Thymus (tissue), 11 donors: ENCODE results near the gene CFAP99. TPM values are rescaled to one million over a fixed set of nuclear protein-coding genes. Genes with fewer than 3 reads are reported as not detected.
"Not testable (repeated sequence)": the region's sequence is repeated elsewhere in the genome, so short reads cannot be mapped to it uniquely, and the experiment has no call there.

Experiments used
- DNase-seq, 9 donors: peaks; one replicate each; pipeline ENCODE4 v3.0.0-alpha.2; 2013; ENCODE audit warnings: low spot score in 9 of 9, low read depth in 6 of 9, missing footprints in 1 of 9
- H3K27ac ChIP-seq, 2 donors: one replicate each; pipeline ENCODE4 v1.5.1; 2013; ENCODE audit warnings: control low read depth in 1 of 2, low read depth in 1 of 2, low read length in 1 of 2, mild to moderate bottlenecking in 1 of 2, moderate library complexity in 1 of 2
- H3K27me3 ChIP-seq, 2 donors: one replicate each; pipeline ENCODE4 v1.5.1; 2013; ENCODE audit warnings: low read length in 1 of 2; ENCODE audit not compliant: control insufficient read depth in 2 of 2, insufficient read depth in 1 of 2
- H3K36me3 ChIP-seq, 2 donors: one replicate each; pipeline ENCODE4 v1.5.1; 2013; ENCODE audit warnings: low read length in 1 of 2, mild to moderate bottlenecking in 1 of 2, moderate library complexity in 1 of 2; ENCODE audit not compliant: control insufficient read depth in 2 of 2, insufficient read depth in 2 of 2
- H3K4me1 ChIP-seq, 2 donors: one replicate each; pipeline ENCODE4 v1.5.1; 2013; ENCODE audit warnings: low read length in 2 of 2; ENCODE audit not compliant: control insufficient read depth in 2 of 2, insufficient read depth in 2 of 2
- H3K4me3 ChIP-seq, 2 donors: one replicate each; pipeline ENCODE4 v1.5.1; 2013; ENCODE audit warnings: low read length in 2 of 2, control low read depth in 1 of 2, mild to moderate bottlenecking in 1 of 2
- H3K9me3 ChIP-seq, 2 donors: one replicate each; pipeline ENCODE4 v1.5.1; 2013; ENCODE audit warnings: low read length in 1 of 2, mild to moderate bottlenecking in 1 of 2; ENCODE audit not compliant: control insufficient read depth in 2 of 2, insufficient read depth in 1 of 2
- WGBS: extraction: QIAGEN DNeasy Blood & Tissue Kit; methylation state at CpG from one replicate; pipeline ENCODE4 v1.1.7; 2013; 5-methylcytosine and 5-hydroxymethylcytosine counted together
- polyA plus RNA-seq: library from polyadenylated mRNA; stranded (reverse); fragments of 200-250 nt; gene quantifications from one replicate; pipeline ENCODE4 v1.2.3, GENCODE V29; 2013
- total RNA-seq: library from RNA; stranded (reverse); fragments of 120-200 nt; gene quantifications from one replicate; pipeline ENCODE4 v1.2.4, GENCODE V29; 2013
- donor health status: healthy.

CFAP99 gene
- total and polyA plus RNA-seq, 2 donors, result 0.18 to 0.19 TPM

DNA sequence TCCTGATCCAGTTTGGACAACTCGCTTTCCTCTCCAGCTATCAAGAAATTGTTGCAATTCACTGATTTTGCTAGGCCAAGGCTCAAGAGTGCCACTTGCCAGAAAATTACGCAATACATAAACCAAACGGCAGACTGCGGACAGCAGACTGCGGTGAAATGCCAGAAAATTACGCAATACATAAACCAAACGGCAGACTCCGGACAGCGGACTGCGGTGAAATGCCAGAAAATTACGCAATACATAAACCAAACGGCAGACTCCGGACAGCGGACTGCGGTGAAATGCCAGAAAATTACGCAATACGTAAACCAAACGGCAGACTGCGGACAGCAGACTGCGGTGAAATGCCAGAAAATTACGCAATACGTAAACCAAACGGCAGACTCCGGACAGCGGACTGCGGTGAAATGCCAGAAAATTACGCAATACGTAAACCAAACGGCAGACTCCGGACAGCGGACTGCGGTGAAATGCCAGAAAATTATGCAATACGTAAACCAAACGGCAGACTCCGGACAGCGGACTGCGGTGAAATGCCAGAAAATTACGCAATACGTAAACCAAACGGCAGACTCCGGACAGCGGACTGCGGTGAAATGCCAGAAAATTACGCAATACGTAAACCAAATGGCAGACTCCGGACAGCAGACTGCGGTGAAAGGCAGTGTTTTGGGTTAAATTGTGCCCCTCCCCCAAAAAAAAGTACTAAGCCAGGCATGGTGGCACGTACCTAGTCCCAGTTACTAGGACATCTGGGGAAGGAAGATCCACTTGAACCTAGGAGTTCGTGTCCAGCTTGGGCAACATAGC, 11.4 kb downstream of the CFAP99 start:
- not testable (repeated sequence) for H3K27ac ChIP-seq, H3K4me3 ChIP-seq, H3K36me3 ChIP-seq, H3K4me1 ChIP-seq, H3K9me3 ChIP-seq, DNase-seq
- H3K27me3 ChIP-seq, result peaks cover 2 to 16% of the 10 kb centered on the region in 2 donors
- WGBS, result 94% methylated on average over 29 of the region's 49 CpGs

DNA sequence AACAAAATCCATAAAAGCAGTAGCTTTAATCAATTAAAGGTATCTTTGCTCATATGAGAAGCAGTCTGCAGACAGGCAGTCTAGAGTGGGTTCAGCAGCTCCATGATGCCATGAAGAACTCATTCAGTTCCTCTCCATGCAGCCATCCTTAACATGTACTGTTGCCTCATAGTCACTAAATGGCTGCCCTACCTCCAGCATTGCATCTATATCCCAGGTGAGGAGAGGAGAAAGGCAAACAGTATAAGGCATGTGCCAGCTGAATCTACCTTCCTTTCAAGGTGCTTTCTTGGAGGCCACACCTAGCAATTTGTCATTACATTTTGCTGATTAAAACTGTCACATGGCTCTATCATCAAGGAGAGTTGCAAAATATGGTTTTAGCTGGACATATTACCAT, 13.2 kb downstream of the CFAP99 start:
- H3K4me1 ChIP-seq, result no peaks in the 10 kb centered on the region
- DNase-seq, result no peak
- peaks cover 0 to 3% of the 10 kb centered on the region in 2 donors for H3K9me3 ChIP-seq
- peaks cover 2 to 23% of the 10 kb centered on the region in 2 donors for H3K27me3 ChIP-seq
- H3K4me3 ChIP-seq, result no peak overlapping the region
- no peak overlapping the region for H3K27ac ChIP-seq
- no peaks in the 10 kb centered on the region for H3K36me3 ChIP-seq

DNA sequence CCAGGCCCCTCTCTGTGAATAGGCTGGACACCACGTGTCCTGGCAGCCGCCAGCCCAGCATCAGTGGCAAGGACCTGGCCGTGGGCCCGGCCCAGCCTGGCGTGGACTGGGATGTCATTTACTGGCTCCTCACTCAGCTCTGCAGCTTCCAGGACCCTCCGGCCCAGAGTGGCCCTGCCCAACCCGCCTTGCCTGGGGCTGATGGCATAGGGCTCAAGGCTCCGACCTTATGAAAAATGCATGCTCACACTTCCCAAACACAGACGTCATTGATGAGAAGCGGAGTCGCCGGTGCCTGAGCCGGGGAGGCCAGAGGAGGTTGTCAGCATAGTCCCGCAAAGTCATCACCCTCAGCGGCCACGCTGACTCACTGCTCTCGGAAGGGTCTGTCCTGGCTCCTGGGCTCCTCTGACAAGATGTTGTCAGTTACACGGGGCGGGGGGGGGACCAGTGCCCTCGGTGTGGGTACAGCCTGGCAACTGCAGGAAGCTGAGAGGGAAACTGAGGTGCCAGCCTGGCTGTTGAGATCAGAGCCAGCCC, 14.3 kb downstream of the CFAP99 start:
- DNase-seq, result no peak
- no peaks in the 10 kb centered on the region for H3K9me3 ChIP-seq
- 90% methylated on average over 20 of the region's 20 CpGs for WGBS
- H3K36me3 ChIP-seq, result no peaks in the 10 kb centered on the region
- H3K27me3 ChIP-seq, result peaks cover 2 to 20% of the 10 kb centered on the region in 2 donors
- H3K4me1 ChIP-seq, result no peaks in the 10 kb centered on the region
- no peak overlapping the region for H3K4me3 ChIP-seq
- H3K27ac ChIP-seq, result no peak overlapping the region

DNA sequence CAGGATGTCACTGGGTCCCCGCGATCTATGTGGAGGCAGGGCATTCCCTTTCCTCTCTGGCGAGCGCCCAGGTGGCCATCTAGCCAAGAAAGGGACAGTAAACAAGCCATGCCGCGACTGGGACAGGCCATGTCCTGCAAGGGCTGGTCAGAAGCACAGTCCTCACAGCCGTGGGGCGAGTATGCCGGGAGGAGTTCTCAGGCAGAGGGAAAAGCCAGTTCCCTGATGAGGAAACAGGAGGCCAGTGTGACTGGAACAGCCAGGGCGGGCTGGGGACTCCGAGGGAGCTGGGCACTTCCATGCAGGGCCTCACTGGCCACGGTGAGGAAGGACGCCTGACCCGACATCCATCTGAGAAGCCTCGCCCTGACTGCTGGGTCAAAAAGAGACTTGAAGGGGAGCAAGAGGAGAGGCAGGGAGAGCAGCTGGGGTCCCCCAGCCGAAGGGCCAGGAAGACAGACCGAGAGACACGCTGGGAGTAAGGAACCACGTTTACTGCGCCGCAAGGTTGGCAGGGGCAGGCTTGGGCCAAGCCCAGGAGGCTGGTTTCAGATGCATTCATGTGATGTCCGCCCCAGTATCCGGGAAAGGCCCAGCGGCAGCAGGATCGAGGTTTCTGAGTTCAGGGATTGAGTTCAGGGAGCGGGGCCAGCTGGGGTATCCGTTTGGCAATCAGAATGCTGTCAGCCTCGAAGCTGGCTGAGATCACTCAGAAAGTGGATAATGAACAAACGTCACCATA, 15.0 kb downstream of the CFAP99 start:
- Histone ChIP-seq H3K4me3 (no peak overlapping the region), H3K27me3 (peaks cover 2 to 20% of the 10 kb centered on the region in 2 donors), H3K4me1 (no peaks in the 10 kb centered on the region), H3K9me3 (no peaks in the 10 kb centered on the region), H3K27ac (no peak overlapping the region), H3K36me3 (no peaks in the 10 kb centered on the region)
- DNase-seq, result no peak
- 89% methylated on average over 29 of the region's 29 CpGs for WGBS

DNA sequence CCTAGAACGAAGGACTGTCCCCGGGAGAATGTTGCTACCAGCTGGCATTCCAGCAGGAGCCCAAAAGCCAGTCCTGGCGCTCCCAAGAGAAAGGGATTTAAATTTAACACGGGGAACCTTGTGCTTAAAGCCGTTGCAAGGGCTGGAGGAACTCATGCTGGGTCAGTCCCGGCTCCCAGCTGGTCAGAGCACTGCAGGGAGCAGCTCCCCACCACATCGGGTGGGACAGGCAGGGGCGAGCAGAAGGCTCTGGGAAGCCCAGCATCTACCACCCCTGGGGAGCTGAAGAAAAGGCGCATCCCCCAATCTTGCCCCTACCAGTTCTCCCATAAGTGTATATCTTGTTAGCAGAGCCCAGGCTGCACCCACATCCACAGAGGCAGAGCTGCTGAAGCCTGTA, 15.7 kb downstream of the CFAP99 start:
- Histone ChIP-seq H3K36me3 (no peaks in the 10 kb centered on the region), H3K9me3 (no peaks in the 10 kb centered on the region), H3K27me3 (peaks cover 2 to 20% of the 10 kb centered on the region in 2 donors), H3K4me1 (no peaks in the 10 kb centered on the region), H3K27ac (no peak overlapping the region), H3K4me3 (no peak overlapping the region)
- no peak for DNase-seq
- 81% methylated on average over 9 of the region's 9 CpGs for WGBS

DNA sequence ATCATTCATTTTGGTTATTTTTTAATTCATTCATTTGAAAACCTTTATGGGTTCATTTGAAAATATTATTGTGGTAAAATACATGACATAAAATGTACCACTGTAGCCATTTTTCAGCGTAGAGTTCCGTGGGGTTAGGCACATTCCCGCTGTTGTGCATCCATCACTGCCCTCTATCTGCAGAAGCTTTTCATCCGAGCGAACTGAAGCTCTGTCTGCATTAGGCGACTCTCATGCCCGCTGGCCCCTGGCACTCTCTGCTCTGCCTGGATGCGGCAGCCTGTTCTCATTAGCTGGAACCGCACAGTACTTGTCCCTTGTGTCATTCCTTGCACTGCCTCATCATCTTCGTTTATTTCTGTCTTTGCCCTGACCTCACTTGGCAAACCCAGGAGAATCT, 17.5 kb downstream of the CFAP99 start:
- peaks cover 0 to under 1% of the 10 kb centered on the region in 2 donors for H3K4me1 ChIP-seq
- WGBS, result 84% methylated on average over 10 of the region's 10 CpGs
- no peaks in the 10 kb centered on the region for H3K9me3 ChIP-seq
- H3K4me3 ChIP-seq, result no peak overlapping the region
- no peaks in the 10 kb centered on the region for H3K36me3 ChIP-seq
- peaks cover 2 to 20% of the 10 kb centered on the region in 2 donors for H3K27me3 ChIP-seq
- no peak for DNase-seq
- no peak overlapping the region for H3K27ac ChIP-seq

DNA sequence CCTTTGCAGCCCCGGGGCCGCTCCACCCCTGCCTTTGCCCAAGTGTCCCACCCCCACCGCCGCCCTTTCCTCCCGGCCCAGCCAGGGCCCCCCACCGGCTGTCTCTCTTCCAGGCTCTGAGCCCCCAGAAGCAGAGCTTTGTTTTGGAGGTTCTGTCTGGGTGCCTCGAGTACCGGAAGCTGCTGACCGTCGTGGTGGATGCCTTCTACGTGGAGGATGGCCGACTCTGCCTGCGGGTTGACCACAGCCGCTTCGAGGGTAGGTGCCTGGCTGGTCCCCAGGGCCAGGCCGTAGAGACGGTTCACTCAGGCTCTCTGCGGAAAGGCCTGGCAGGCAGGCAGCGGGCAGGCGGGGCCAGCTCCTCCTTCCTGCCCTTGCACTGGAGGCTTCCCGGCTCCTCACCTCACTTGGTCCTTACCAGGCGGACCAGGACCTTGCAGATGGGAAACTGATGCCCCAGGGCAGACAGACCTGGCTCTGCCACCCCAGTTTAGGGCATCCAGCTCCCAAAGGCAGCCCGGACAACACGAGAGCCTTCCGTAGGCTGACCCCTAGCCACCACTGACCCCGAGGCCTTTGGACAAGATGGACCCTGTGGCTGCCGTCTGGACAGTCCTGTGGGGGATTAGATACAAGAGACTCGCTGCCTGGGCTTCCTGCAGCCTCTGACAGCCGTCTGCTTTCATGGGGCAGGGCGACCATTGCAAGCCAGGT, 18.2 kb downstream of the CFAP99 start:
- 93% methylated on average over 30 of the region's 30 CpGs for WGBS
- DNase-seq, result no peak

DNA sequence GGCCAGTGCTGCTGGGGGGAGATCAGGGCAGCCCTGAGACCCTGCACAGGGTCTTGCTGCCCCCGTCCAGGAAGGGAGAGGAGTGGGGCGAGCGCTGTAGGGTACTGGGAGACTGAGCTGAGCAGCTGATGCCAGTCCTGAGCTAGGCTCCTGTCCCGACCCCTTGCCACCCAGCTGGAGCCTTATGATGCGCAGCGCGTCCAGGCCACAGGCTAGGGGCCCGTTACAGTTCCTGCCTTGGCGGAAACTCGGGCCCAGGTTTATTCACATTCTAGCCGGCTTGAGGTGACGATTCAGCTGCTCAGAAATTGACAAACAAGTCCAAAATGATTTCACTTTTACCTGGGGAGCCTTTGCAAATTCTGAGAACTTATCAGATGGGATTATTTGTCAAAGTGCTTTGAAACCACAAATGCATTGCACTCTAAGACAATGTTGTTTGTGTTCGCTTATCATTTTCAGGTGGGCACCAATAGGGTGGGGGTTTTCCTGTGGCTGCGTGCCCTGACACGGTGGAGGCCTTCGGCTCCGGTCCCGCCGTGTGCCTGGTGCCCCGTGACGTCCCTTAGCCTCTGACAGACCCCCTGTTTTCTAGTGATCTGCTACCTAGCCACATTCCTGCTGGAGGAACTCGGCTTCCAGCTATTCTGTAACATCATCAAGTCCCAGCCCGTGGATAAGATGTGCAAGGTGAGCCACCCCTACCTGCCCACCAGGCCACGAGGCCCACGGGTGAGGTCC, 18.9 kb downstream of the CFAP99 start:
- H3K4me1 ChIP-seq, result peaks cover 0 to 6% of the 10 kb centered on the region in 2 donors
- no peak overlapping the region for H3K4me3 ChIP-seq
- H3K27me3 ChIP-seq, result peaks cover 2 to 20% of the 10 kb centered on the region in 2 donors
- WGBS, result 88% methylated on average over 25 of the region's 25 CpGs
- H3K27ac ChIP-seq, result no peak overlapping the region
- DNase-seq, result no peak
- H3K36me3 ChIP-seq, result no peaks in the 10 kb centered on the region
- H3K9me3 ChIP-seq, result no peaks in the 10 kb centered on the region

More for the DNA sequence above, 18.2 kb downstream of the CFAP99 start:
- Histone ChIP-seq H3K9me3 (no peaks in the 10 kb centered on the region), H3K36me3 (no peaks in the 10 kb centered on the region), H3K27me3 (peaks cover 2 to 20% of the 10 kb centered on the region in 2 donors), H3K27ac (no peak overlapping the region), H3K4me1 (peaks cover 0 to 6% of the 10 kb centered on the region in 2 donors), H3K4me3 (no peak overlapping the region)
